ENCODE measurements around the gene PIEZO2. TPM values are rescaled to one million over a fixed set of nuclear protein-coding genes. Genes with fewer than 3 reads are reported as not detected.

Gene PIEZO2
- total and polyA plus RNA-seq, 2 donors (not counting 1 experiment from before 2014, with no cell fraction given): not detected

DNA sequence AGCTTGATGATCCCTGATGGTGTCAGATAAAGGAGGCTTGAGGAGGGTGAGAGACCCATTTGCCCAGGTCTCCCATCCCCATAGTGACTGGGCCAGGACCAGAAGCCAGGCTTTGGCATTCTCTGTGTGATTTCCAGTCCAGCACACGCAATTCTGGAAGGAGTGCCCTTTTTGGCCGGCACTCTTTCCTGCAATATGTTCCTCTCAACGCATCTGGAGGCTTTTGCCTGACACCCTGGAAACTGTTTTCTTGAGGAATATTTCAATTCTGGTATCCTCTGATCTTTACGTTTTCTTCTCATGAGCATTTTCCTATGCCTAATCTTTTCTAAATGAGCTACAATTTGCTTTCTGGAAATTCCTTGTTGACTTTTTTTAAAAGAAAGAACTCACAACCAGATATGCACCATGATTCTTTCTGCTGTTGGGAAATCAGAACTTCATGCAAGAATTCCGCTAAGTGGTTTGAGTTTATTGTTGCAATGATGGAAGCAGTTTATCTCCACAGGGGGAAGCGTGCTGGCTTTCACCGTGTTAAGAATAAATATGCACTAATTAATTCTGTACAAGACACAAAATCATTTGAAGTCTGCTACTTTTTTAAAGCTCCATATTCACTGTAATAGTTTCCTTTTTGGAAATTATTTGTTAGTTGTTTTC is 479.8 kb downstream of the PIEZO2 start:
- CTCF ChIA-PET: no interaction called here
- Histone ChIP-seq H3K27ac (ENCODE audit: low read length in 2 of 2) (no peak overlapping the region), H2AFZ (ENCODE audit: insufficient read depth, low read depth, low read length, poor library complexity, severe bottlenecking) (no peak overlapping the region), H3K4me3 (ENCODE audit: control extremely low read depth in 1 of 5, extremely low read depth in 1 of 5, insufficient read depth in 1 of 5, low read depth in 2 of 5, low read length in 4 of 5) (no peak overlapping the region), H3K27me3 (replicated peaks in 1 of 4; ENCODE audit: control extremely low read depth in 1 of 4, control insufficient read depth in 3 of 4, insufficient read depth in 4 of 4, low read length in 3 of 4) (no peaks in the 10 kb centered on the region), H4K20me1 (ENCODE audit: control insufficient read depth, insufficient read depth, low read length, poor library complexity, severe bottlenecking) (no peaks in the 10 kb centered on the region), H3K9me3 (ENCODE audit: control extremely low read depth in 1 of 3, control insufficient read depth in 2 of 3, insufficient read depth in 1 of 3, low read length in 2 of 3) (no peaks in the 10 kb centered on the region), H3K36me3 (replicated peaks in 1 of 2; ENCODE audit: control extremely low read depth in 1 of 2, control insufficient read depth in 1 of 2, extremely low read depth in 1 of 2, insufficient read depth in 2 of 2, low read length in 1 of 2) (no peaks in the 10 kb centered on the region), H3K4me1 (ENCODE audit: control insufficient read depth in 2 of 2, insufficient read depth in 2 of 2, low read length in 2 of 2) (no peaks in the 10 kb centered on the region), H3K79me2 (ENCODE audit: control insufficient read depth, insufficient read depth, low read length) (no peaks in the 10 kb centered on the region), H3K4me2 (replicated peaks; ENCODE audit: low read depth, low read length, poor library complexity, severe bottlenecking) (no peak overlapping the region), H3K9ac (ENCODE audit: low read length) (no peak overlapping the region)
- WGBS (ENCODE audit: insufficient coverage): 94% methylated on average over 3 of the region's 7 CpGs
- no peak for ATAC-seq (ENCODE audit: low read depth)
- H3K4me3 Mint-ChIP-seq: no peak overlapping the region
- no peaks in the 10 kb centered on the region for H3K4me1 Mint-ChIP-seq
- H3K27me3 Mint-ChIP-seq: peaks cover 6% of the 10 kb centered on the region
- TF ChIP-seq EZH2 (IDR thresholded peaks at IDR 0.05; ENCODE audit: borderline replicate concordance, insufficient read depth, low read depth, low read length, poor library complexity, severe bottlenecking): no peak
- TF ChIP-seq CTCF (IDR thresholded peaks at IDR 0.05): no peak
- intact Hi-C loops (cut with micrococcal nuclease): no loop called here
- no peak overlapping the region for H3K27ac Mint-ChIP-seq
- no peaks in the 10 kb centered on the region for H3K9me3 Mint-ChIP-seq (ENCODE audit: insufficient read depth)
- DNase-seq: no peak
- POLR2A ChIA-PET: no interaction called here

DNA sequence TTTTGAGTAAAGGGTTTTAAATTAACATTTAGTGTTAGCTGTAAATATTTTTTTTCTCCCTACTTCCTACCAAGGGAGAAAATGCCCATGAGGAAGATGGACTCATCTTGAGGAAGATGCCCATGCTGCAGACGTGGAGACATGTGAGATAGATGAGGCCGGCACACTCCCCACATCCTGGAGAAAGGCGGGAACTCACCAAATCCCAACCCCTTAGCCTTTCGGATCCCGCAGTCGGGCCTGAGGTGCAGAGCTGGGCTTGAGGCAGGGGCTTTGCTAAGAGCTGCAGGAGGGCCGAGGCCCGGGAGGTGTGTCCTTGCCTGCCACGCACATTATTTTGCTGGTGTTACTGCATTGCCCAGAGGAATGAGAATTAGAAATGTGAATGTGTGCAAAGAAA is 485.6 kb downstream of the PIEZO2 start:
- 92% methylated on average over 6 of the region's 9 CpGs for WGBS (ENCODE audit: insufficient coverage)
- Mint-ChIP-seq H3K9me3 (ENCODE audit: insufficient read depth) (no peaks in the 10 kb centered on the region), H3K4me1 (no peaks in the 10 kb centered on the region), H3K27me3 (peaks cover 19% of the 10 kb centered on the region), H3K27ac (no peak overlapping the region), H3K4me3 (no peak overlapping the region)
- no peak for DNase-seq
- Histone ChIP-seq H4K20me1 (ENCODE audit: control insufficient read depth, insufficient read depth, low read length, poor library complexity, severe bottlenecking) (no peaks in the 10 kb centered on the region), H3K79me2 (ENCODE audit: control insufficient read depth, insufficient read depth, low read length) (no peaks in the 10 kb centered on the region), H3K4me3 (ENCODE audit: control extremely low read depth in 1 of 5, extremely low read depth in 1 of 5, insufficient read depth in 1 of 5, low read depth in 2 of 5, low read length in 4 of 5) (no peak overlapping the region), H3K27ac (ENCODE audit: low read length in 2 of 2) (no peak overlapping the region), H3K36me3 (replicated peaks in 1 of 2; ENCODE audit: control extremely low read depth in 1 of 2, control insufficient read depth in 1 of 2, extremely low read depth in 1 of 2, insufficient read depth in 2 of 2, low read length in 1 of 2) (no peaks in the 10 kb centered on the region), H3K9ac (ENCODE audit: low read length) (no peak overlapping the region), H3K4me1 (ENCODE audit: control insufficient read depth in 2 of 2, insufficient read depth in 2 of 2, low read length in 2 of 2) (no peaks in the 10 kb centered on the region), H2AFZ (ENCODE audit: insufficient read depth, low read depth, low read length, poor library complexity, severe bottlenecking) (no peak overlapping the region), H3K4me2 (replicated peaks; ENCODE audit: low read depth, low read length, poor library complexity, severe bottlenecking) (no peak overlapping the region), H3K9me3 (ENCODE audit: control extremely low read depth in 1 of 3, control insufficient read depth in 2 of 3, insufficient read depth in 1 of 3, low read length in 2 of 3) (no peaks in the 10 kb centered on the region), H3K27me3 (replicated peaks in 1 of 4; ENCODE audit: control extremely low read depth in 1 of 4, control insufficient read depth in 3 of 4, insufficient read depth in 4 of 4, low read length in 3 of 4) (no peaks in the 10 kb centered on the region)
- TF ChIP-seq EZH2 (IDR thresholded peaks at IDR 0.05; ENCODE audit: borderline replicate concordance, insufficient read depth, low read depth, low read length, poor library complexity, severe bottlenecking): no peak
- TF ChIP-seq CTCF (IDR thresholded peaks at IDR 0.05): no peak
- no peak for ATAC-seq (ENCODE audit: low read depth)
- ChIA-PET CTCF (no interaction called here), POLR2A (no interaction called here)
- intact Hi-C loops (cut with micrococcal nuclease): no loop called here

Measured in B cell (primary cell).